GM13976 (cell line): Measurements from ENCODE around the gene ANKFY1.
"Not testable (repeated sequence)": the region's sequence is repeated elsewhere in the genome, so short reads cannot be mapped to it uniquely, and the experiment has no call there.

Experiments
- DNase-seq: peaks from one replicate; pipeline ENCODE4 v3.0.0; 2012; ENCODE audit warnings: low spot score
- CTCF ChIP-seq: IDR thresholded peaks from 2 replicates; pipeline ENCODE4 v1.5.1; 2012; ENCODE audit warnings: borderline replicate concordance, mild to moderate bottlenecking; ENCODE audit not compliant: insufficient read depth; ENCODE audit errors: extremely low read depth, missing control alignments, control extremely low read depth
- in situ Hi-C: fragments of 300-500 bp; cut with MboI; formaldehyde crosslinking; loops from one replicate; pipeline ENCODE4 v1.12.0; 2022; ENCODE audit warnings: low sequenced_read_pairs, mixed read lengths, inconsistent platforms; ENCODE audit not compliant: unreplicated experiment

The ANKFY1 gene

GRCh38 chr17:4201226-4201625, 62.6 kb downstream of the ANKFY1 start:
- DNase-seq = no peak
- in situ Hi-C loops = loop anchor here (10.0 kb wide), 1 partner anchor 204 kb away; no protein-coding TSS in a partner anchor
- no peak for TF ChIP-seq CTCF

GRCh38 chr17:4199818-4200402, 63.9 kb downstream of the ANKFY1 start:
- in situ Hi-C loops = loop anchor here (10.0 kb wide), 1 partner anchor 205 kb away; no protein-coding TSS in a partner anchor
- peak; percentile 80 for DNase-seq
- TF ChIP-seq CTCF = peak; percentile 72

- DNase-seq = no peak
- in situ Hi-C loops = no loop called here
- no peak for TF ChIP-seq CTCF
These were observed 64.8 kb downstream of the ANKFY1 start for GRCh38 chr17:4198995-4199394.

- no peak for DNase-seq
- no peak for TF ChIP-seq CTCF
- in situ Hi-C loops = no loop called here
These were observed 68.5 kb downstream of the ANKFY1 start for GRCh38 chr17:4195306-4195705.

GRCh38 chr17:4194796-4195195, 69.0 kb downstream of the ANKFY1 start:
- in situ Hi-C loops = no loop called here
- DNase-seq = no peak
- TF ChIP-seq CTCF = no peak

- in situ Hi-C loops, DNase-seq: not testable (repeated sequence)
These were observed 73.0 kb downstream of the ANKFY1 start for GRCh38 chr17:4190791-4191190.

GRCh38 chr17:4189280-4189679, 74.5 kb downstream of the ANKFY1 start:
- TF ChIP-seq CTCF = no peak
- DNase-seq = no peak
- in situ Hi-C loops = no loop called here
